HepG2 (cell line): Measurements from ENCODE around the gene ATP1A1. TPM values are rescaled to one million over a fixed set of nuclear protein-coding genes. Genes with fewer than 3 reads are reported as not detected.
A peak's percentile ranks its signal among the peaks of the same experiment; 100 is the strongest.

ENCODE experiments used
- ERF ChIP-seq: IDR thresholded peaks from 2 replicates; pipeline ENCODE4 v1.6.1; 2018; ENCODE audit warnings: missing biosample characterization, missing genetic modification reagents
- ESRRA ChIP-seq: sonication (generic); formaldehyde crosslinking; IDR thresholded peaks from 2 replicates; pipeline ENCODE4 v1.5.1; 2020; ENCODE audit warnings: mild to moderate bottlenecking, low read depth, missing genetic modification reagents
- HMG20B ChIP-seq: conservative IDR thresholded peaks from 2 replicates; pipeline ENCODE4 v1.6.1; 2016; ENCODE audit warnings: missing genetic modification reagents, missing compliant biosample characterization
- HOXA3 ChIP-seq: sonication (generic); formaldehyde crosslinking; IDR thresholded peaks from 2 replicates; pipeline ENCODE4 v1.5.0; 2020; ENCODE audit warnings: missing genetic modification reagents
- RAD21 ChIP-seq: fragments of 450-650 bp; formaldehyde crosslinking; IDR thresholded peaks from 2 replicates; pipeline ENCODE4 v1.5.0; 2020; ENCODE audit warnings: mild to moderate bottlenecking
- SRSF4 ChIP-seq: fragments of 200-400 bp; formaldehyde crosslinking; IDR thresholded peaks from one replicate; pipeline ENCODE4 v1.6.1; 2018; ENCODE audit warnings: mild to moderate bottlenecking, low read depth, low read length, moderate library complexity; ENCODE audit not compliant: poor library complexity, severe bottlenecking
- ZBTB7A ChIP-seq: sonication (generic); formaldehyde crosslinking; IDR thresholded peaks from 2 replicates; pipeline ENCODE4 v1.8.0; 2022; ENCODE audit warnings: mild to moderate bottlenecking, missing genetic modification reagents
- ZNF235 ChIP-seq: sonication (generic); formaldehyde crosslinking; IDR thresholded peaks from 2 replicates; pipeline ENCODE4 v1.8.1; 2023; ENCODE audit warnings: mild to moderate bottlenecking, missing genetic modification reagents, borderline replicate concordance
- ZNF253 ChIP-seq: sonication (generic); formaldehyde crosslinking; IDR thresholded peaks from 2 replicates; pipeline ENCODE4 v1.8.0; 2022; ENCODE audit warnings: mild to moderate bottlenecking, missing genetic modification reagents, borderline replicate concordance
- ZNF33A ChIP-seq: sonication (generic); formaldehyde crosslinking; IDR thresholded peaks from 2 replicates; pipeline ENCODE4 v1.5.1; 2020; ENCODE audit warnings: missing genetic modification reagents, mild to moderate bottlenecking, moderate library complexity, borderline replicate concordance
- ZNF501 ChIP-seq: sonication (generic); formaldehyde crosslinking; IDR thresholded peaks from 2 replicates; pipeline ENCODE4 v1.5.1; 2020; ENCODE audit warnings: mild to moderate bottlenecking, moderate library complexity, missing genetic modification reagents
- polyA plus RNA-seq, 8 experiments: library from polyadenylated mRNA; depleted of rRNA in 3 of 8; stranded (reverse) in 7 of 8; unstranded in 1 of 8; fragments of >200 nt; fragmentation: Illumina TruSeq in 4 of 8; extraction: Trizol in 4 of 8; gene quantifications; 2 replicates each; pipeline versions ENCODE4 v1.2.1 to v1.2.3, GENCODE V29; 2011 to 2016; ENCODE audit warnings: low read depth in 4 of 8, missing spikeins in 1 of 8, mixed read lengths in 1 of 8; ENCODE audit not compliant: insufficient read depth in 1 of 8
- total RNA-seq, 5 experiments: library from RNA; depleted of rRNA; stranded (reverse); fragments of >200 nt; fragmentation: Illumina TruSeq; extraction: Trizol; gene quantifications; 2 replicates each; pipeline ENCODE4 v1.2.3, GENCODE V29; 2016; ENCODE audit warnings: low read depth in 1 of 5
- TF ChIP-seq, protein P1 (sequence below): sonication (generic); formaldehyde crosslinking; IDR thresholded peaks from 2 replicates; pipeline ENCODE4 v1.4.0; 2020; ENCODE audit warnings: missing genetic modification reagents
- TF ChIP-seq, protein P2 (sequence below): sonication (generic); formaldehyde crosslinking; IDR thresholded peaks from 2 replicates; pipeline ENCODE4 v1.4.0; 2020; ENCODE audit warnings: mild to moderate bottlenecking, missing genetic modification reagents
- TF ChIP-seq, protein P3 (sequence below), 2 experiments: sonication (generic) in 1 of 2; formaldehyde crosslinking in 1 of 2; IDR thresholded peaks; 2 replicates each; pipeline versions ENCODE4 v1.5.1 to v1.6.1; 2011 to 2020; ENCODE audit warnings: borderline replicate concordance in 1 of 2, low read depth in 1 of 2, low read length in 1 of 2, mild to moderate bottlenecking in 1 of 2, missing genetic modification reagents in 1 of 2, moderate library complexity in 1 of 2
- TF ChIP-seq, protein P4 (sequence below): sonication (generic); formaldehyde crosslinking; IDR thresholded peaks from 2 replicates; pipeline ENCODE4 v1.4.0; 2020; ENCODE audit warnings: missing genetic modification reagents

Gene ATP1A1
- total and polyA plus RNA-seq, 2 of the 13 experiments (the other 11 are each of a cell fraction or from before 2014, with no cell fraction given): 280 to 705 TPM

DNA sequence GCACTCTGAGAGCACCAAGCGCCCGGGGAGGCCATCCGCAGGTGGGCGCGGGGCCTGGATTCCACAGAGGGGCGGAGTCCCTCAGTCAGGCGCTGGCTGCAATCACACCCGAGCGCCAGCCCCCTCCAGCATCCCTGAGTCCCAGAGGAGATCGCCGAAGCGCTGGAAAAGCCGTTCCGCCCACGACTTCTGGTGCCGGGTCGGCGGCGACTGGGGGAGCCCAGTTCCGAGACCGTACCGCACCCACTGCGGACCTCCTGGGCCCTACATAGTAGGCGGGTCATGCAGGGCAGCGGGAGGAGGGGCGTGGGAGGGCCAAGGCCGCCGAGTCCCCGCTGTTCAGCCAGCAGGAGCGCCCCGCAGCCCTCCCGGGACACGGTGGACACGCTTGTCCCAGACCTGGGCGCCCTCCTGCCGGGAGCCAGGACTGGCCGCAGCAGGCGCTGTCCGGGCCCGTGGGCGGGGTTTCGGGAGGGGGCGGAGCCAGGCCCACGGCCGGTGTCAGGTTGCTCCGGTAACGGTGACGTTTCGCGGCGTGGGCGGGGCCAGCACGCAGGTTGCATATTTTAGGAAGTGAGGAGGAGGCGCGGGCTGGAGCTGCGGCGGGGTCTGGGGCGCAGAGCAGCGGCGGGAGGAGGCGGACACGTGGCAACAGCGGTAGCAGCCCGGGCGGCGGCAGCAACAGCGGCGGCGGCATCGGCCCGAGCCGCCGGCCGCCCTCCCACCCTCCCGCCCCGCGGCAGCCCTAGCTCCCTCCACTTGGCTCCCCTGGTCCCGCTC lies at the start of gene ATP1A1 (continued):
- TF ChIP-seq, protein P1, sequence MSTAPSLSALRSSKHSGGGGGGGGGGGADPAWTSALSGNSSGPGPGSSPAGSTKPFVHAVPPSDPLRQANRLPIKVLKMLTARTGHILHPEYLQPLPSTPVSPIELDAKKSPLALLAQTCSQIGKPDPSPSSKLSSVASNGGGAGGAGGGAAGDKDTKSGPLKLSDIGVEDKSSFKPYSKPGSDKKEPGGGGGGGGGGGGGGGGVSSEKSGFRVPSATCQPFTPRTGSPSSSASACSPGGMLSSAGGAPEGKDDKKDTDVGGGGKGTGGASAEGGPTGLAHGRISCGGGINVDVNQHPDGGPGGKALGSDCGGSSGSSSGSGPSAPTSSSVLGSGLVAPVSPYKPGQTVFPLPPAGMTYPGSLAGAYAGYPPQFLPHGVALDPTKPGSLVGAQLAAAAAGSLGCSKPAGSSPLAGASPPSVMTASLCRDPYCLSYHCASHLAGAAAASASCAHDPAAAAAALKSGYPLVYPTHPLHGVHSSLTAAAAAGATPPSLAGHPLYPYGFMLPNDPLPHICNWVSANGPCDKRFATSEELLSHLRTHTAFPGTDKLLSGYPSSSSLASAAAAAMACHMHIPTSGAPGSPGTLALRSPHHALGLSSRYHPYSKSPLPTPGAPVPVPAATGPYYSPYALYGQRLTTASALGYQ: peak; percentile 11; the same call in 1 of the 2 replicates
- no peak for TF ChIP-seq ZNF235 (CRISPR knock-in tag)
- peak; percentile 59 for TF ChIP-seq HOXA3
- no peak for TF ChIP-seq SRSF4
- peak; percentile 50; the same call in 1 of the 2 replicates for TF ChIP-seq ZNF253
- no peak for TF ChIP-seq HMG20B (CRISPR knock-in tag)
- TF ChIP-seq, protein P2, sequence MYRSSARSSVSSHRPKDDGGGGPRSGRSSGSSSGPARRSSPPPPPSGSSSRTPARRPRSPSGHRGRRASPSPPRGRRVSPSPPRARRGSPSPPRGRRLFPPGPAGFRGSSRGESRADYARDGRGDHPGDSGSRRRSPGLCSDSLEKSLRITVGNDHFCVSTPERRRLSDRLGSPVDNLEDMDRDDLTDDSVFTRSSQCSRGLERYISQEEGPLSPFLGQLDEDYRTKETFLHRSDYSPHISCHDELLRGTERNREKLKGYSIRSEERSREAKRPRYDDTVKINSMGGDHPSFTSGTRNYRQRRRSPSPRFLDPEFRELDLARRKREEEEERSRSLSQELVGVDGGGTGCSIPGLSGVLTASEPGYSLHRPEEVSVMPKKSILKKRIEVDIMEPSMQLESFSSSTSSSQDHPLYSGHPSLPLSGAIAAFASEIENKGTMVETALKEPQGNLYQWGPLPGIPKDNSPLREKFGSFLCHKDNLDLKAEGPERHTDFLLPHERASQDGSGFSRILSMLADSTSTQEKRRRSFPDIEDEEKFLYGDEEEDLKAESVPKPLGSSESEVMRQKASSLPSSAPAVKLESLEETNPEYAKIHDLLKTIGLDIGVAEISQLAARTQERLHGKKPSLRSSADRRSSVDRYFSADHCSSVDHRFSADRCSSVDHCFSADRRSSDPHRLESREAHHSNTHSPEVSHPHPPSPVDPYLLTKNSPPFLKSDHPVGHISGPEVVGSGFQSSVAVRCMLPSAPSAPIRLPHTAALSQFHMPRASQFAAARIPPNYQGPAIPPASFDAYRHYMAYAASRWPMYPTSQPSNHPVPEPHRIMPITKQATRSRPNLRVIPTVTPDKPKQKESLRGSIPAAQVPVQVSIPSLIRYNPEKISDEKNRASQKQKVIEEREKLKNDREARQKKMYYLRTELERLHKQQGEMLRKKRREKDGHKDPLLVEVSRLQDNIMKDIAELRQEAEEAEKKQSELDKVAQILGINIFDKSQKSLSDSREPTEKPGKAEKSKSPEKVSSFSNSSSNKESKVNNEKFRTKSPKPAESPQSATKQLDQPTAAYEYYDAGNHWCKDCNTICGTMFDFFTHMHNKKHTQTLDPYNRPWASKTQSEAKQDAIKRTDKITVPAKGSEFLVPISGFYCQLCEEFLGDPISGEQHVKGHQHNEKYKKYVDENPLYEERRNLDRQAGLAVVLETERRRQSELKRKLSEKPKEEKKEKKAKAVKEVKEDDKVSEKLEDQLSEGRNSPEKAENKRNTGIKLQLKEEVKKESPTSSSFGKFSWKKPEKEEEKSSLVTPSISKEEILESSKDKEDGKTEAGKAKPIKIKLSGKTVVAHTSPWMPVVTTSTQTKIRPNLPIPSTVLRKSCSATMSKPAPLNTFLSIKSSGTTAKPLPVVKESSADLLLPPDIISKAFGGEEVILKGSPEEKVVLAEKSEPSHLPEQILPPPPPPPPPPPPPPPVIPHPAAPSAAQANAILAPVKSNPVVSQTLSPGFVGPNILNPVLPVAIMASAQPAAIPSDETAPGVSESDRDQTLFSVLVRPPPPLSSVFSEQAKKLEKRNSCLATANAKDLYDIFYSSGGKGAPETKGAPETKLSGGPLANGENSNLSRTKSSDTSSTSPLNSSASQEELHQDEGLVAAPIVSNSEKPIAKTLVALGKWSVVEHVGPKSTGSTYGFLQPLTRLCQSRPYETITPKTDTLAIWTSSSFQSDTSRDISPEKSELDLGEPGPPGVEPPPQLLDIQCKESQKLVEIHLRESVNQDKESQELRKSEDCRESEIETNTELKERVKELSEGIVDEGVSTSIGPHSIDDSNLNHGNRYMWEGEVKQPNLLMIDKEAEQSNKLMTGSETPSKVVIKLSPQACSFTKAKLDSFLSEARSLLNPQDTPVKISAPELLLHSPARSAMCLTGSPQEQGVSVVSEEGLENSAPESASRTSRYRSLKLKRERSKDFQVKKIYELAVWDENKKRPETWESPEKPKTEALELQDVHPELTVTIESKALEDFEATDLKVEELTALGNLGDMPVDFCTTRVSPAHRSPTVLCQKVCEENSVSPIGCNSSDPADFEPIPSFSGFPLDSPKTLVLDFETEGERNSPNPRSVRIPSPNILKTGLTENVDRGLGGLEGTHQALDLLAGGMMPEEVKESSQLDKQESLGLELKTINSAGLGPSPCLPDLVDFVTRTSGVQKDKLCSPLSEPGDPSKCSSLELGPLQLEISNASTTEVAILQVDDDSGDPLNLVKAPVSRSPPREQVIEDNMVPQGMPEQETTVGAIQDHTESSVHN (CRISPR knock-in tag): no peak
- TF ChIP-seq, protein P3, sequence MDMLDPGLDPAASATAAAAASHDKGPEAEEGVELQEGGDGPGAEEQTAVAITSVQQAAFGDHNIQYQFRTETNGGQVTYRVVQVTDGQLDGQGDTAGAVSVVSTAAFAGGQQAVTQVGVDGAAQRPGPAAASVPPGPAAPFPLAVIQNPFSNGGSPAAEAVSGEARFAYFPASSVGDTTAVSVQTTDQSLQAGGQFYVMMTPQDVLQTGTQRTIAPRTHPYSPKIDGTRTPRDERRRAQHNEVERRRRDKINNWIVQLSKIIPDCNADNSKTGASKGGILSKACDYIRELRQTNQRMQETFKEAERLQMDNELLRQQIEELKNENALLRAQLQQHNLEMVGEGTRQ (IDR thresholded peaks at IDR 0.05; ENCODE audit: low read depth, low read length): peak; percentile 24; the same call in 1 of the 2 replicates
- TF ChIP-seq, protein P3 (CRISPR knock-in tag; IDR thresholded peaks at IDR 0.05; ENCODE audit: borderline replicate concordance): no peak
- peak; percentile 77 for TF ChIP-seq RAD21 (CRISPR knock-in tag)
- peak; percentile 69; the same call in 1 of the 2 replicates for TF ChIP-seq ESRRA (CRISPR knock-in tag)
- peak; percentile 82 for TF ChIP-seq ZNF501
- no peak for TF ChIP-seq ZBTB7A (CRISPR knock-in tag)
- TF ChIP-seq, protein P4, sequence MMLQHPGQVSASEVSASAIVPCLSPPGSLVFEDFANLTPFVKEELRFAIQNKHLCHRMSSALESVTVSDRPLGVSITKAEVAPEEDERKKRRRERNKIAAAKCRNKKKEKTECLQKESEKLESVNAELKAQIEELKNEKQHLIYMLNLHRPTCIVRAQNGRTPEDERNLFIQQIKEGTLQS (CRISPR knock-in tag): 0 out of 2 replicates have a peak, but pooled peaks have one; percentile 18
- TF ChIP-seq ZNF33A (CRISPR knock-in tag): no peak
- TF ChIP-seq ERF (CRISPR knock-in tag): 0 out of 2 replicates have a peak, but pooled peaks have one; percentile 59
